ENCODE results near the gene ID3. TPM values are rescaled to one million over a fixed set of nuclear protein-coding genes. Genes with fewer than 3 reads are reported as not detected.

ID3 gene
- total RNA-seq, 1 donor from 2014 or later: 205 TPM

DNA sequence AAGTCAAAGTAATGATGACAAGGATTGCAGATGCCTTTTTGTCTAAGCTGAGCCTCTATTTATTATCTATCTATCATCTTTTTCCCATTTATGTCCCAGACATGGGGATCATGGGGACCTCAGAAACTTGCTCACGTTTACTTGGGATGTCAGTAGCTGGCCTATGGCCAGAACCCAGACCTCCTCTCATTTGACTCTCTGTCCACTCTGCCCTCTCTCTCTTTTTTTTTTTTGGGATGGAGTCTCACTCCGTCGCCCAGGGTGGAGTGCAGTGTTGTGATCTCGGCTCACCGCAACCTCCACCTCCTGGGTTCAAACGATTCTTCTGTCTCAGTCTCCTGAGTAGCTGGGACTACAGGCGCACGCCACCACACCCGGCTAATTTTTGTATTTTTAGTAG lies 3.7 kb upstream of the ID3 start:
- no peak for DNase-seq
- H3K4me1 Mint-ChIP-seq: peaks cover 71% of the 10 kb centered on the region
- no peak for ATAC-seq (ENCODE audit: low read depth)
- POLR2A ChIA-PET: interaction anchor here (0.7 to 36.4 kb wide), 3 partner anchors 11 to 130 kb away, joined by 4 to 1151 read pairs (median 520); no protein-coding TSS in a partner anchor
- TF ChIP-seq, protein P1, sequence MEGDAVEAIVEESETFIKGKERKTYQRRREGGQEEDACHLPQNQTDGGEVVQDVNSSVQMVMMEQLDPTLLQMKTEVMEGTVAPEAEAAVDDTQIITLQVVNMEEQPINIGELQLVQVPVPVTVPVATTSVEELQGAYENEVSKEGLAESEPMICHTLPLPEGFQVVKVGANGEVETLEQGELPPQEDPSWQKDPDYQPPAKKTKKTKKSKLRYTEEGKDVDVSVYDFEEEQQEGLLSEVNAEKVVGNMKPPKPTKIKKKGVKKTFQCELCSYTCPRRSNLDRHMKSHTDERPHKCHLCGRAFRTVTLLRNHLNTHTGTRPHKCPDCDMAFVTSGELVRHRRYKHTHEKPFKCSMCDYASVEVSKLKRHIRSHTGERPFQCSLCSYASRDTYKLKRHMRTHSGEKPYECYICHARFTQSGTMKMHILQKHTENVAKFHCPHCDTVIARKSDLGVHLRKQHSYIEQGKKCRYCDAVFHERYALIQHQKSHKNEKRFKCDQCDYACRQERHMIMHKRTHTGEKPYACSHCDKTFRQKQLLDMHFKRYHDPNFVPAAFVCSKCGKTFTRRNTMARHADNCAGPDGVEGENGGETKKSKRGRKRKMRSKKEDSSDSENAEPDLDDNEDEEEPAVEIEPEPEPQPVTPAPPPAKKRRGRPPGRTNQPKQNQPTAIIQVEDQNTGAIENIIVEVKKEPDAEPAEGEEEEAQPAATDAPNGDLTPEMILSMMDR (IDR thresholded peaks at IDR 0.05): no peak
- intact Hi-C loops (cut with micrococcal nuclease): no loop called here
- CTCF ChIA-PET: interaction anchor here (31.5 kb wide), 1 partner anchor 72 kb away, joined by 872 read pairs; no protein-coding TSS in a partner anchor
- no peaks in the 10 kb centered on the region for H3K9me3 Mint-ChIP-seq
- peak overlapping the region; percentile 32 for H3K27ac Mint-ChIP-seq
- peak overlapping the region; percentile 39 for H3K4me3 Mint-ChIP-seq
- H3K27me3 Mint-ChIP-seq: no peaks in the 10 kb centered on the region
- peaks cover 10% of the 10 kb centered on the region for H3K36me3 Mint-ChIP-seq (ENCODE audit: low read depth)

DNA sequence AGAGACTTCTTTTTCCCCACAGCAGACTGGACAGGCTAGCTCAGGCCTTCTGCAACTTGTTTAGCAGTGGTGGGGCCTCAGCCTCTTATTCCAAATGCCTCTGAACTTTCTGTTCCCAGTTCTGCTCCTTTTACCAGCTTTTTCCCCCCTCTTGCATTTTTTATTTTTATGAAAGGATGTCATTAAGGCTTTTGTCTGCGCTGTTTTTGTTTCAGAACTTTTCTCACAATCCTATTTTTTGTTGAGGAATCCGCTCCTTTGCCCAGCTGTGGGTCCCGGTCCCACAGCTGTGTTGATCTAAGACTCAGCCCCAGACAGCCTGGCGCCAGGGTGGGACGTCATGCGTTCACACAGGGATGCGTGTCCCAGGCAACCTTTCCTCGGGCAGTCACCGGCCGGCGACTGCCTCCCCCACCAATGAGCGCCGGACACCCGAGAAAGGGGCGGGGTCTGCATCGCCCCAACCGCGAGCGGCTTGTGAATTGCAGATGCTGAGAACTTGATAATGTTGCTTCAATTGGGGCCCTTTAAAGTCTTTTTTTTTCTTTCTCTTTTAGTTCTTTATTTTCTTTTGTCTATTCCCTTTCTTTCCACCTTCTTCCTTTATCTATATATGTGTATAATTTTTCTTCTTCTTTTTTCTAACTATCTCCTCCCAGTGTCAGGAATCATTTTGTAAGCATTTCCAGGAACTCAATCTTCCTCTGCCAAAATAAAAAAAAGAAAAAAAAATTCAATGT lies 3.0 kb upstream of the ID3 start:
- peak; percentile 56 for DNase-seq
- H3K27ac Mint-ChIP-seq: peak overlapping the region; percentile 95
- H3K9me3 Mint-ChIP-seq: no peaks in the 10 kb centered on the region
- H3K36me3 Mint-ChIP-seq (ENCODE audit: low read depth): peaks cover 17% of the 10 kb centered on the region
- H3K4me1 Mint-ChIP-seq: peaks cover 71% of the 10 kb centered on the region
- H3K27me3 Mint-ChIP-seq: no peaks in the 10 kb centered on the region
- ATAC-seq (ENCODE audit: low read depth): peak; percentile 5
- ChIA-PET POLR2A (interaction anchor here (0.7 to 36.4 kb wide), 7 partner anchors 12 to 131 kb away, joined by 3 to 1151 read pairs (median 4); no protein-coding TSS in a partner anchor), CTCF (interaction anchor here (31.5 kb wide), 1 partner anchor 73 kb away, joined by 872 read pairs; no protein-coding TSS in a partner anchor)
- TF ChIP-seq, protein P1 (IDR thresholded peaks at IDR 0.05): no peak
- intact Hi-C loops (cut with micrococcal nuclease): no loop called here
- peak overlapping the region; percentile 72 for H3K4me3 Mint-ChIP-seq

DNA sequence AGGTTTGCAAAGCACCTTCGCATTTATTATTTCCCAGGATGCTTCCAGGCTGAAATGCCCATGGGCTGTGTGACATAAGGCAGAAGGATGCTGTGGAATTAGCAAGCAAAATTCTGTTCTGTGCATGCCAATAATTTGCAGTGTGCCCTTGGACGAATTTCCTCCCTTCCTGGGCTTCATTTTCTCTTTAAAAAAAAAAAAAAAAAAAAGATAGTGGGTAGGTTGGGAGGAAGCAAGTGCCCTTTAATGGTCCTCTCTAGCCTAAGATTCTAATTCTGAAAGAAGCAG lies 2.5 kb upstream of the ID3 start:
- H3K4me3 Mint-ChIP-seq: peak overlapping the region; percentile 29
- H3K27me3 Mint-ChIP-seq: no peaks in the 10 kb centered on the region
- H3K4me1 Mint-ChIP-seq: peaks cover 71% of the 10 kb centered on the region
- CTCF ChIA-PET: interaction anchor here (31.5 kb wide), 1 partner anchor 74 kb away, joined by 872 read pairs; no protein-coding TSS in a partner anchor
- peaks cover 22% of the 10 kb centered on the region for H3K36me3 Mint-ChIP-seq (ENCODE audit: low read depth)
- ATAC-seq (ENCODE audit: low read depth) (no peak), DNase-seq (no peak)
- POLR2A ChIA-PET: interaction anchor here (0.7 to 36.4 kb wide), 6 partner anchors 12 to 62 kb away, joined by 3 to 1151 read pairs (median 4); no protein-coding TSS in a partner anchor
- TF ChIP-seq, protein P1 (IDR thresholded peaks at IDR 0.05): no peak
- no peaks in the 10 kb centered on the region for H3K9me3 Mint-ChIP-seq
- peak overlapping the region; percentile 95 for H3K27ac Mint-ChIP-seq
- intact Hi-C loops (cut with micrococcal nuclease): no loop called here

DNA sequence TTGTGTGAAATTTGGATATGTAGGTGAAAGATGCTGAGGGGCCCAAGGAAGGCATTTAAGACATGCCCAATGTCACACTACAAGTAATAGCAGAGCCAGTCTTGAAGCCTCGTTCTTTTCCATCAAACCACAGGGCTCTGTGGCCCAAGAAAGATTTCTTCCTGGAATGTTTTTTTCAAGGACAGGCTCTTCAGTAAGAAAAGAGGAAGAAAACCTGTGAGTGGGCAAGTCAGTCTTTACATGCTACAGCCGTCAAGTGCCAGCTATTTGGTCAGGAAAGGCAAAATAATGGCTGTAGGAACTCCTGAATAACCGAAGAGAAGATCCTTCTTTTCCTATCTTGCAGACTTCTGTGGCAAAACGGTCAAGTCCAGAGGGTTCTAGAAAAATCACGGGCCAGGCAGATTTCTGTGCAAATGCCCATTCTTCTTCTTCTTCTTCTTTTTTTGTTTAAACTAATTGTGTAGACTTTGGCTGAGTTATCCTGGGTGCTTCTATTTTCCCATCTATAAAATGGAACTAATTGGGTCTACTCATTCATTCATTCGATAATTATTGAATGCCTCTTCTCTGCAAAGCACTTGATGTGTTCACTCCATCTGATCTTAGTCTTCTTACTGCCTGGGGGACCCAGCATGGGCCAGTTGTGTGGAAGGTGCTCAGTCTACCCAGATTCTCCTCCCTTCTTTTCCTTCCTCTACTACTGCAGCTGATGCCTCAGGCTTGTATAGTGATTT lies 1.9 kb upstream of the ID3 start:
- peaks cover 71% of the 10 kb centered on the region for H3K4me1 Mint-ChIP-seq
- intact Hi-C loops (cut with micrococcal nuclease): no loop called here
- peak overlapping the region; percentile 29 for H3K4me3 Mint-ChIP-seq
- no peaks in the 10 kb centered on the region for H3K9me3 Mint-ChIP-seq
- peak overlapping the region; percentile 95 for H3K27ac Mint-ChIP-seq
- H3K36me3 Mint-ChIP-seq (ENCODE audit: low read depth): peaks cover 22% of the 10 kb centered on the region
- ATAC-seq (ENCODE audit: low read depth) (no peak), DNase-seq (no peak)
- no peaks in the 10 kb centered on the region for H3K27me3 Mint-ChIP-seq
- TF ChIP-seq, protein P1 (IDR thresholded peaks at IDR 0.05): no peak
- ChIA-PET CTCF (interaction anchor here (31.5 kb wide), 1 partner anchor 74 kb away, joined by 872 read pairs; no protein-coding TSS in a partner anchor), POLR2A (interaction anchor here (0.7 to 36.4 kb wide), 8 partner anchors 13 to 264 kb away, joined by 3 to 1151 read pairs (median 4); no protein-coding TSS in a partner anchor)

Measured in activated B cell treated with CpG ODN at 0.5 μM for 24 hours (primary cell).